Suppressor macrophage treated with lipopolysaccharide for 1 hour (primary cell): Measurements from ENCODE around the gene GAB3.
"Not testable (repeated sequence)": the region's sequence is repeated elsewhere in the genome, so short reads cannot be mapped to it uniquely, and the experiment has no call there.

Source experiments
- DNase-seq, 3 donors: peaks; one replicate each; pipeline ENCODE4 v3.0.0-alpha.2; 2020 to 2022

Gene GAB3

DNA sequence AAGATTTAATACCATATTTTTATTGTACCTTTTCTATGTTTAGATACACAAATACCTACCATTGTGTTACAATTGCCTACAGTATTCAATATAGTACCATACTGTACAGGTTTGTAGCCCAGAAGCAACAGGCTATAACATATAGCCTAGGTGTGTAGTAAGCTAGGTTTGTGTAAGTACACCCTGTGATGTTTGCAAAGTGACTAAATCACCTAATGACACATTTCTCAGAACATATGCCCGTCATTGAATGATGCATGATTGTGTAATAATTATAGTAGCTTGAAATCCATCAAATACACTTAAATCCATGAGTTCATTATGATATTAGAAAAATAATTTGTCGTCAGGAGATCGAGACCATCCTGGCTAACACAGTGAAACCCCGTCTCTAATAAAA is 30.8 kb downstream of the GAB3 start:
- DNase-seq: peak in 1 of 3 donors; percentile 42

GRCh38 chrX:154719132-154719675 is 31.7 kb downstream of the GAB3 start:
- DNase-seq: peak; percentile 62 to 86 (median 75)

DNA sequence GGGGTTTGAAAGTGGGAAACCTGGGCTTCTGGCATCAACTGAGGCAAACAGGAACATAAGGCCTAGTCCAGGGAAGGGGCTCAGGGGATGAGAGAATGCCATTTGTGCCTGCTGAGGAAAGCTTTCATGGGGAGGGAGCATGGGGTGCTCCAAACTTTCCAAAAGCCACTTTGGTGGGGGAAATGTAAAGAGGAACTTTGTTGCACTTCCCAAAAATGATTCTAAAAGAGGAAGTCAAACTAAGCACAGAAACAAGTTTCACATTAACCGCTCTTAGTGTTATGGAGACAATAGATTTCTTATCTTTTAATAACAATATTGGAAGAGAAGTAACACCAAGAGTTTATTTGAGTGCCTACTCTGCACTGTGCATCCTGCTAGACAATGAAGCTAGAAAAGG is 32.3 kb downstream of the GAB3 start:
- DNase-seq: peak; percentile 69 to 87 (median 75)

DNA sequence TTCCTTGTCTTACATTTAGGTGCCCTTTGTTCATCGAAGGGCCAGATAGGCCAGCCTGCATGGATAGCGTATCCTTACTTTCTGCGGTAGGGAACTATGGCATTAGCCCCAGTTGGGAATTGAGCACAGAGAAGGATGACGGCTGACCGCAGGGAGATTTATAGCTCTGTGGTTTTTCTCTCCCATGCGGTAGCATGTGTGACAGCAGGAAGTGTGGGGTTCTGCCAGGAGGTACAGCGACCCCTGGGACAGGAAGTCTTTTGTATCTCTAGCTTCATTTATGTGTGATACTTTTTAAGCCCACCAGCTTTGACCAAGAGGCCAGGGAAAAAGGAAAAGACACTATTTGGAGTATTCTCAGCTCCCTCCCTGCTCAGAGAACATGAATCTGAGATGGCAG is 33.1 kb downstream of the GAB3 start:
- peak in 1 of 3 donors; percentile 30 for DNase-seq

- no peak for DNase-seq
These were observed 35.1 kb downstream of the GAB3 start for GRCh38 chrX:154715825-154716224.

GRCh38 chrX:154714925-154715324 is 36.0 kb downstream of the GAB3 start:
- peak; percentile 49 to 66 (median 58) for DNase-seq

DNA sequence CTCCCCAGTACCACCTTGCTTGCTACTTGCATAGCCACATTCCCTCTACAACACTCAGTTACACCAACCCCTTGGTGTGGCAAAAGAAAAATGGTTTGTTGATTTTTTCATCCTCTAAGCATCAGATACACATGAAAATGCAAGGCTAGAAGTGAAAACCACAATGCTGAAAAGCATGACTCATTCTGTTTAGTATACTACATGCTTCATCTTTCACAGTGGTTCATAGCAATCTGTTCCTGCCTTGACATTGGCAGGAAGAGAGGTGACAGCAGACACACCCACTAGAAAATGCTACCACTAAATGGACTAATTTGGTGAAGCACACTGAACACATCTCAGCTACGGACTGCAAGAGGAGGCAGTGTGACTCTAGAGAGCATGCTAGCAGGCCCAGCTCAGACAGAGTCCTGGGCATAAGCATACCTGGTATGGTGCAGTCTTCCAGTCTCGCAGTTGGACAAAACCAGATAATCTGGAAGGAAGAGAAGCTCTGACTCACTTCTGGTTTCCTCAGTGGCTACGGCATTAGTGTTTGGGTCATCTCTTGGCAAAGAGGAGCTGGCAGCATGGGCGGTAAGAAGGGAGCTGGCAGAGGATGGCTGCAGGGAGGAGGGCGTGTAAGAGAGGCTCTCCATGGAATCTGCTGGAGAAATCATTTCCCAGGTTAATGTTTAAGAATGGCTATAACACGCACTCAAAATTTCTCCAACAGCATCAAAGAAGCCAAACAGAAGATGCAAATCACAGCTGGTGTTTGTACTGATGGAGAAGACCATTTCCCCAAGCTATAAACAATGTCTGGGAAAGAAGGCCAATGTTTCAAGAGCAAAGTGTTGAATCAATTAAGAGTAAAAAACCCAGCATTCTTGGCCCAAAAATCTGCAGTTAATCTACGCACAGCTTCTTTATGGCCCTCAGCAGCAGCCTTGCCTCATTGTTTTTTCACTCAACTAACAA is 37.8 kb downstream of the GAB3 start:
- DNase-seq: no peak

- DNase-seq: no peak
These were observed 39.6 kb downstream of the GAB3 start for GRCh38 chrX:154711264-154711663.

DNA sequence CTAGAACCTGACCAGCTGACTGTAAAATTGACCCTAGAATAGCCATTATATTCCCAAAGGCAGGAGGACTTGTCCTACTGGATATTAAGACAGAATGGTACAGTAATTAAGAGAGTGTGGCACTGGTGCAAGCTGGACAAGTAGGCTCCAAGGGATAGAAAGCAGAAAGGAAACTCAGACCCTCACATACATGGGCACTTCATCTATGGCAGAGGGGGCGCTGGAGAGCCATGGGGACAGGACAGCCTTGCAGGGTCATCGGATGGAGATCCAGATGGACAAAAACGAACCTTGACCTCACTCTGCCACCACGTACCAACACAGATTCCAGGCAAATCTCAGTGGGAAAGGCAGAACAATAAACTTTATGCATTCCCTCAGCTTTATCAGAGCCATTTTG is 40.6 kb downstream of the GAB3 start:
- no peak for DNase-seq

DNA sequence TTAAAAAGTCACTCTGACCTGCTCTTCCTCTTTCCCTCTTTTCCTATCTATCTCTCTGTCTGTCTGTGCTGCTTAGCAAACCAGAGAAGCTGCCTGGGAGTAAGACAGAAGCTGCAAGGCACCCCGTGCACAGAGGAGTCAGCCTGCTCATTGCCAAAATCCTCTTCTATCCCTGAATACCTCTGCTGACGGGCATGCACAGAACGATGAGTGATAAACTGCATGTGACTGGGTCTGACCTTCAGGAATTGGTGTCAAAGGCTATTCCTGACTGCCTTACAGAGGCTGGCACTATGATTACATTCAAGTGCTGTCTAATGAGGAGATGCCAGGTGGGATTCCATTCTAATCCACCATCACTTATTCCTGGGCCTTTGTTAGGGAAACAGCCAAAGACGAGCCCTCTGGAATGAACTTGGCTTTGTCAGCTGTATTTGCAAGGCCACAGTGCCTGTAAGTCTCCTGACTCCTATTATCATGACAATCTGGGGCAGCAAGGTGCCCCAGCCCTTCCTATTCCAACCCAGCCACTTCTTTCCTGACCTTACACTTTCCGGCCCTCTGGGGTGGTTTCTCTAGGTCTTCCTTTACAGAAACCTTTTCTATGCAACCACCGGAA is 52.1 kb downstream of the GAB3 start:
- DNase-seq: no peak

- DNase-seq: no peak
These were observed 54.2 kb downstream of the GAB3 start for GRCh38 chrX:154696676-154697045.

DNA sequence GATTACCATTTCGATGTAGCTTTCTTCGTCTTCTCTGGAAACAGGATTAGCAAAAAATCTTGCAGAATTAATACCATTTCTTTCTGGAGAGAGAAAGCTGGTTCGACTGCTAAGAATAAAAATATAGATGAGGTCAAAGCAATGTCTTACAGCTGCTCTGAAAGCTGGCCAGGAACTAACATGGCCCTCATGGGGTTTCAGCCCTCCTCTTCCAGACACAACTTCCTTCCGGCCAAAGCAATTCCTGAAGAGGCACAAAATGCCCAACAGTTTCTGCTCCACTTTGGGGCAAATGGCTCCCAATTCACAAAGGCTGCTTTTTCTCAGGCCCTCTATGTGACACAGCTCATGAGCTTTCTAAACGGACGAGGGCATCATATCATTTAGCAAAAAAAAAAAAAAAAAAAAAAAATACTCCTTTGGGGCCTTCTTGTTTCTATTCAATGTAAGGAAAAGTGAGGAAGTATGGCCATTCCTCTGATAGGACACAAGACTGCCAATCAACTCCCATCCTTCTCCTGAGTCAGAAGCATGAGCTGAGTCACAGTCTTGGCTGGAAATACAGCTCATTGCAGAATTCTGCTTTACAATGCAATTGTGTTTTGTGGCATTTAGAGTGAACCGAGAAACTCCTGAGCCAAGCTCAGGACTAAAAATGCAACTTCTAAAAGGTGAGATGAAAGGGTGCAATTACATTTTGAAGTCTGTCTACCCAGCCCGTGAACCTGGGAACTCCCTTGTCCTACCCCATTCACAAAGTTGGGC is 54.8 kb downstream of the GAB3 start:
- DNase-seq: peak; percentile 67 to 85 (median 76)

DNA sequence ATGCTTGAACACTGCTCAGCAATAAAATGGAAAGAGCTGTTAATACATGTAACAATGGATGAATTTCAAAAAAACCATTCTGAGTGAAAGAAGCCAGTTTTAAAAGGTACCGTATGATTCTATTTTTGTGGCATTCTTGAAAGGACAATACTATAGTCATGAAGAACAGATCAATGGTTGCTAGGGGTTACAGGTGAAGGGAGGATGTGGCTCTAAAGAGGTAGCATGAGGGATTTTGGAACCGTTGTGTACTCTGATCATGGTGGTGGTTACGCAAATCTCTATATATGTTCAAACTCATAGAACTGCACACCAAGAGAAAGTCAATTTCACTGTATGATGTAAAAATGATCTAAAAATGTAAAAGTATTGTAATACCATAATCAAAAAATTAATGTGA is 57.5 kb downstream of the GAB3 start:
- DNase-seq: no peak

GRCh38 chrX:154690438-154690837 is 60.4 kb downstream of the GAB3 start:
- DNase-seq: not testable (repeated sequence)

- not testable (repeated sequence) for DNase-seq
These were observed 78.8 kb downstream of the GAB3 start for GRCh38 chrX:154672084-154672483.

DNA sequence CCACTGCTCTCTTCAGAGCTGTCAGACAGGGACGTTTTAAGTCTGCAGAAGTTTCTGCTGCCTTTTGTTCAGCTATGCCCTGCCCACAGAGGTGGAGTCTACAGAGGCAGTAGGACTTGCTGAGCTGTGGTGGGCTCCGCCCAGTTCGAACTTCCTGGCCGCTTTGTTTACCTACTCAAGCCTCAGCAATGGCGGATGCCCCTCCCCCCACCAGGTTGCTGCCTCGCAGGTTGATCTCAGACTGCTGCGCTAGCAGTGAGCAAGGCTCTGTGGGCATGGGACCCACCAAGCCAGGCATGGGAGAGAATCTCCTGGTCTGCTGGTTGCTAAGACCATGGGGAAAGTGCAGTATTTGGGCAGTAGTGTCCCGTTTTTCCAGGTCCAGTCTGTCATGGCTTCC is 80.0 kb downstream of the GAB3 start:
- not testable (repeated sequence) for DNase-seq

DNA sequence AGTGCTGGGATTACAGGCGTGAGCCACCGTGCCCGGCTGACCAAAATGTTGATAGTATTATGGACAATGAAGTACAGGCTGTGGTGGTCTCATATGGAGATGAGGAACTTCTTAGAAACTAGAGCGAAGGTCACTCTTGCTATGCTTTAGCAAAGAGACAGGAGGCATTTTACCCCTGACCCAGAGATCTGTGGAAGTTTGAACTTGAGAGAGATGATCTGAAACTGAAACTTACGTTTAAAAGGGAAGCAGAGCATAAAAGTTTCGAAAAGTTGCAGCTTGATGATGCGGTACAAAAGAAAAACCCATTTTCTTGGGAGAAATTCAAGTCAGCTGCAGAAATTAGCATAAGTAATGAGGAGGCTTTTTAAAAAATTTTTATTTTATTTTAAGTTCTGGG is 89.0 kb downstream of the GAB3 start:
- peak; percentile 7 to 33 (median 32) for DNase-seq

DNA sequence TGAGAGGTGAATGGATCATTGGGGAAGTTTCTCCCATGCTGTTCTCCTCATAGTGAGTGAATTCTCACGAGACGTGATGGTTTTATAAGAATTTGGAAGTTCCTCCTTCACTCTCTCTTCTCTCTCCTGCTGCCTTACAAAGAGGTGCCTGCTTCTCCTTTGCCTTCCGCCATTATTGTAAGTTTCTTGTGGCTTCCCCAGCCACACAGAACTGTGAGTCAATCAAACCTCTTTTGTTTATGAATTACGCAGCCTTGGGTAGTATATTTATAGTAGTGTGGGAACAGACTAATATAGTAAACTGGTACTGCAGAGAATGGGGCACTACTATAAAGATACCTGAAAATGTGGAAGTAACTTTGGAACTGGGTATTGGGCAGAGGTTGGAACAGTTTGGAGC is 89.7 kb downstream of the GAB3 start:
- DNase-seq: peak; percentile 4 to 51 (median 30)

- no peak for DNase-seq
These were observed 90.3 kb downstream of the GAB3 start for GRCh38 chrX:154660541-154660940.

GRCh38 chrX:154658957-154659356 is 91.9 kb downstream of the GAB3 start:
- no peak for DNase-seq

- DNase-seq: no peak
These were observed 92.7 kb downstream of the GAB3 start for GRCh38 chrX:154658187-154658586.

DNA sequence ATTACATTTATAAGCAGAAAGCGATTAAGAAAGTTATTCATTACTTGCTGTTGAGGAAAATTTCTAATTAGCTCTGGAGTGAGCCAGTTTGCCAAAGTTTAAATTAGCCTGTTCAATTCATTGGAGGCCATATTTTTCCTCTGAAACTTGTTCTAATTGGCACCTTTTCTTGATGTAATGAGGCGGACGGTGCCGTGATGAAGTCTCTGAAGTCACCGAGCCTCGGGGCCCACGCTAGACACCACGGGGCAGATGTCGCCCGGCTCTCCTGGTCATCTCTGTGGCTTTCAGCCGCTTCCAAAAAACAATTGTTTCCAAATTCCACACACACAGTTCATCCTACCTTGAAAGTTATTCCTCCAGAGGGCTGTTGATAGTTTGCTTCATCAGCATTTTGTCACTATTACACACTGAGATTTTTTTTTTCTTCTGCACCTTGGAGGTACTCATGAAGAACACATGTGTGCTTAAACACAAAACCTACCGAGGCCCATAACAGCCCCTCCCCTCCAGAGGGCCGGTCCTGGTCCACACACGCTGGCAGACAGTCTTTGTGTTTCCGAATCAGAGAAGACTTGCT is 93.6 kb downstream of the GAB3 start:
- DNase-seq: no peak

DNA sequence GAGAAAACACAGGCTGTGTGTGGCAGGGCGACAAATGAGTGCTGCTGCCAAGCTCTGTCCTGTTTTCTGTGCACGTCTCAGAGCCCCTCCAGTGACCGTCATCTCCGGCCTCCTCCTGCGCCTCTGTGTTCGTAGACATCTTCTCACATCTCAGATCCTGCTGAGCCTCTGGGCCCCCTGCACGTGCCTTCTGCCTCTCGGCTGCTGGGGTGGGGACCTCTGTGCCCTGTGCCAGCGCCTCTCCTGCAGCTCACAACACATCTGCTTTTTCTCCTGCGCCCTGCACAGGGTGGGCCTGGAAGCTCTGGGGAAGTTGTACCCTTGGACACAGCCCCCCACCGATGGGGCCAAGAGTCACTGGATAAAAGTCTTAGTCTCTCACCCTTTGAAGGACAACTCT is 95.1 kb downstream of the GAB3 start:
- DNase-seq: no peak
